Duodenal mucosa (tissue), 2 donors: ENCODE data around the gene TMEM38B.

ENCODE experiments used
- H3K27ac ChIP-seq: one replicate; pipeline ENCODE4 v1.7.0; 2013; ENCODE audit warnings: low read depth, low read length
- H3K27me3 ChIP-seq, 2 donors: one replicate each; pipeline ENCODE4 v1.7.0; 2013; ENCODE audit warnings: low read length in 2 of 2, control low read depth in 1 of 2; ENCODE audit not compliant: insufficient read depth in 2 of 2, control insufficient read depth in 1 of 2
- H3K36me3 ChIP-seq, 2 donors: one replicate each; pipeline ENCODE4 v1.7.0; 2013; ENCODE audit warnings: low read length in 2 of 2, control low read depth in 1 of 2; ENCODE audit not compliant: insufficient read depth in 2 of 2, control insufficient read depth in 1 of 2
- H3K4me1 ChIP-seq, 2 donors: one replicate each; pipeline ENCODE4 v1.7.0; 2013; ENCODE audit warnings: low read length in 2 of 2, control low read depth in 1 of 2; ENCODE audit not compliant: insufficient read depth in 2 of 2, control insufficient read depth in 1 of 2
- H3K4me3 ChIP-seq, 2 donors: one replicate each; pipeline ENCODE4 v1.7.0; 2013; ENCODE audit warnings: low read length in 2 of 2, low read depth in 1 of 2
- H3K9ac ChIP-seq, 2 donors: one replicate each; pipeline ENCODE4 v1.7.0; 2013; ENCODE audit warnings: low read length in 2 of 2, low read depth in 1 of 2
- H3K9me3 ChIP-seq, 2 donors: one replicate each; pipeline ENCODE4 v1.7.0; 2013; ENCODE audit warnings: low read length in 2 of 2, control low read depth in 1 of 2; ENCODE audit not compliant: control insufficient read depth in 1 of 2

TMEM38B gene

DNA sequence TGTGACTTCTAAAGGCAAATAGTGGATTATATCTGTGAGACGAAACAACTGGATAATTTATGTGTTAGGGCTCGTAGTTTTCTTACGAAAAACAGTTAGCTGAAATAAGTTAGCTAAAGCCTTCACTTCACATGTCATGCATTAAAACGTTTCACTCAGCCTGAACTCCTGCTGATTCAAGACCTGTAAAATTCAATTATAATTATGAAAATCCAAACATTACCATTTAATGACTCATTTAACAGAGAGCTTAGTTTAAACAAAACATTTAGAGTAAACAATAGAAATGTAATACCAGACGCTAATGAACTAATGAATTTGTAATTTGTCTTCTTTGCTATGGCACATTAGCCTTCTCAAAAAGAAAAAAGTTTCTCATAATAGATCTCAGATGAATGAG lies 30.4 kb upstream of the TMEM38B start:
- H3K9ac ChIP-seq: no peak overlapping the region
- H3K36me3 ChIP-seq: no peaks in the 10 kb centered on the region
- H3K27me3 ChIP-seq: no peaks in the 10 kb centered on the region

DNA sequence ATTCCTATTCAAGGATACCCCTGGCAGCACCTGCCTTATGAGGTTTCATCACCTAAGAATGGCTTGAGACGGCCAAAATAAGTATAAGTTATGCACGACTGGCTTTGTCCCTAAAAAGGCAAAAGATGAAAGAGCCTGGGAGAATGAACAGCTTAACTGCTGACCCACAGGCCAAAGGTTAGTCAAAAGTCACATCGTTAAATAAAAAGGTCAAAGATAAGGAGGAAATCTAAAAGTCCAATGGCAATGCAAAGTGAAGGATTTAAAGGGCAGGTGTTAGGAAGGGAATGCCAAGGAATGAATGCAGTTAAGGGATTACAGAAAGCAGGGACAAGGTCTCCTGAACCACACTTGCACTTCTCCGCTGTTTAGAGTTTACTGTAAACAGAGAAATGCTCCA lies 26.5 kb upstream of the TMEM38B start:
- no peak overlapping the region for H3K27ac ChIP-seq
- H3K36me3 ChIP-seq: no peaks in the 10 kb centered on the region
- H3K4me3 ChIP-seq: no peak overlapping the region
- no peak overlapping the region for H3K9ac ChIP-seq
- no peaks in the 10 kb centered on the region for H3K9me3 ChIP-seq
- no peaks in the 10 kb centered on the region for H3K27me3 ChIP-seq
- no peaks in the 10 kb centered on the region for H3K4me1 ChIP-seq

More for the DNA sequence above, 30.4 kb upstream of the TMEM38B start:
- H3K27ac ChIP-seq: no peak overlapping the region
- H3K4me3 ChIP-seq: no peak overlapping the region
- no peaks in the 10 kb centered on the region for H3K9me3 ChIP-seq
- no peaks in the 10 kb centered on the region for H3K4me1 ChIP-seq

DNA sequence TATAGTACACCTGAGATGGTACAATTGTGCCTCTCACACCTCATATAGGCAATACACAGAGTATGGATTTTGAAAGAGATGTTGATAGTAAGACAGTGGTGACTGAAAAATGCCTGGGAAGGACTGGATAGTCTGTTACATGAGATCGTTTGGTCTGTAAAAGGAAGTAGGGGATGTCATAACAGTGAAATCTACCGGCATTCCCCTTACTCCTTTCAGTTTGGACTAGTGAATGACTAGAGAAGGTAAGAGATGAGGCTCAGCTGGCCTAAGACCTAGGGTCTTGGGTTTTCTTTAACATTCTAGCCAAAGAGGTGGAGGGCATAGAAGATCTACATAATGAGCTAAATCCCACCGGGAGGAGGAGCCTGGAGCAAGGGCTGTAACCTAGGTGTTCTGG lies 24.0 kb upstream of the TMEM38B start:
- Histone ChIP-seq H3K4me3 (no peak overlapping the region), H3K27ac (no peak overlapping the region), H3K9ac (no peak overlapping the region), H3K36me3 (no peaks in the 10 kb centered on the region), H3K4me1 (no peaks in the 10 kb centered on the region), H3K27me3 (no peaks in the 10 kb centered on the region), H3K9me3 (no peaks in the 10 kb centered on the region)

DNA sequence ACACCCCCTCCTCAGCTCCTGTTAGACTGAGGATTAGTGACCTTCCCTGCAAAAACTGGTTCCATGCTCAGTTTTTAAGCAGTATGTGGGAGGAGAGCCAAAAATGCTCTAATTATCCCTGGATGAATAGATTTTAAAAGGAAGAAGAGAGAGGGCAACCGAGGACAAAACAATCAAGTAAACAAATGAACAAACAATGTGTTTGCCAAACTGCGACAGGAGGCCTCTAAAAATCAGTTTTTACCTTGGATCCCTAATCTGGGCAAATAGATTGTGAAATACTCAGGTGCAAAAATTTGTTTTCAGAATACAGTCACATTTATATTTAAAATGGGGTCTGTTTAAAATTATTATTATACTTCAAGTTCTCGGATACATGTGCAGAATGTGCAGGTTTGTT lies 23.6 kb upstream of the TMEM38B start:
- H3K27ac ChIP-seq: no peak overlapping the region
- H3K9ac ChIP-seq: no peak overlapping the region
- H3K27me3 ChIP-seq: no peaks in the 10 kb centered on the region
- no peaks in the 10 kb centered on the region for H3K4me1 ChIP-seq
- no peaks in the 10 kb centered on the region for H3K36me3 ChIP-seq
- no peak overlapping the region for H3K4me3 ChIP-seq
- H3K9me3 ChIP-seq: no peaks in the 10 kb centered on the region

DNA sequence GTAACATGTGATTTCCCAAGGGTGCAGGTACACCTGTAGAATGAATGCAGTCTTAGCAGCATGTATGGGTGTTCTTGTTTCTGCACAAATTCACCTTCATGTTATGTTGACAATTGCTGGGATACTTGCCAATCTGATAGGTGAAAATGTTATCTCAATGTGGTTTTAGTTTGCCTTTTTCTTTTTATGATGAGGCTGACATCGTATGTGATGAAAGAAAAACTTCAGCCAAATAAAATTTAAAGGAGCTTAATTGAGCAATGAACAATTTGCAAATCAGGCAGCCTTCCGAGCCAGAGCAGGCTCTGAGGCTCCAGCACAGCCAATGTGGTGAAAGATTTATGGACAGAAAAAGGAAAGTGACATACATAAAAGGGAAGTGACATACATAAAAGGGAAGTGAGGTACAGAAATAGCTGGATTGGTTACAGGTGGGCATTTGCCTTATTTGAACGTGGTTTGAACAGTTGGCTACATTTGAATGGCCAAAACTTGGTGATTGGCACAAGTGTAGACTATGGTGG lies 21.6 kb upstream of the TMEM38B start:
- H3K4me3 ChIP-seq: no peak overlapping the region
- H3K27me3 ChIP-seq: no peaks in the 10 kb centered on the region
- H3K36me3 ChIP-seq: no peaks in the 10 kb centered on the region
- no peak overlapping the region for H3K27ac ChIP-seq
- no peak overlapping the region for H3K9ac ChIP-seq
- H3K4me1 ChIP-seq: no peaks in the 10 kb centered on the region
- H3K9me3 ChIP-seq: no peaks in the 10 kb centered on the region

DNA sequence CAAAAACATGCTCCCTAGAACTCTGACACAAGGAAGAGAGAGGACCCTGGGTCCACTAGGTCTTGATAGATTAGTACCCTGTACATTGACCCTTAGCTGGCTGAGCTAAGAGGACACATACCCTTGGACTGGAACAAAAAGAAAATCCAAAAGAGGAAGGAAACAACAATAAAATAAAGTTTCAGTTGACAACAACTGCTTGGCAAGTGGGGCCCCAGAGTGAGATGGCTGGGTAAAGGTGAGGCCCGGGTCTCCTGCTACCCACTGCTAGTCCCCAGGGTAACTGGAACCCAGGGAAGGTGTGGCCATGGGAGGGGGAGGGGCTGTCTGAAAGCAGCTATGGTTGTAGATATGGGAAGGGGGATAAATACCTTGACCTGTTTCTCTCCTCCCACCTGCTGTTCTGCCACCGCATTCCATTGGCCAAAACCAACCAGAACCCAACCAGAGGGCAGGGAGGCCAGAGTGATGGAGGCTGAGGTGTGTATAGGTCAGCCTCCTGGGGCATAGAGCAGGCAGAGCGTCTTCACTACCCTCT lies 20.4 kb upstream of the TMEM38B start:
- Histone ChIP-seq H3K27ac (no peak overlapping the region), H3K4me1 (no peaks in the 10 kb centered on the region), H3K9me3 (no peaks in the 10 kb centered on the region), H3K36me3 (no peaks in the 10 kb centered on the region), H3K9ac (no peak overlapping the region), H3K27me3 (no peaks in the 10 kb centered on the region), H3K4me3 (no peak overlapping the region)

DNA sequence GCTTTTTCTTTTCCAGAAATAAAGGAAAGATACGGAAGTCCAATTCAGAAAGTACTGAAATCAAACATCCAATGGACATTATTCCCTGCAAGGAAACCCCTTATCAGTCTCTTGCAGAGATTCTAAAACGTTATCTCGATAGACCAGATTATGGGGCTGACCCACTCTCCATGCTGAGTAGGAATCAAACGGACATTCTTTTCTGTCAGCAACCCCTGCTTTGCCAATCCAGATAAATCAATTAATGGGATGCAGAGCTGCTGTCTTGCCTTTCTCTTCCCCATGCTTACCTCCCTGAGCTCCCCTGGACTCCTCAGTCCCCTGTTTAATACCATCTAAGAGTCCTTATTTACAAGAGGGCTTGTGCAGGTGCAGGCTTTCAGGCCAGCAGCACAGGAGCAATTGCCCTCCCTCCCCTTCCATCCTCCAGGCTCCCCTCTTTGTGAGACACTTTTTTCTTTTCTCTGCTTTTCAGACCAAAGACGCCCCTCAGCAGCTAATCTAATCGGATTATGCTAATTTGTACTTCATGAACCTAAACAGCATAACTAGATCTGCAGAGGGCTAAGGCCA lies 17.9 kb upstream of the TMEM38B start:
- Histone ChIP-seq H3K4me3 (no peak overlapping the region), H3K4me1 (peaks cover 0 to 8% of the 10 kb centered on the region in 2 donors), H3K27me3 (no peaks in the 10 kb centered on the region), H3K9ac (no peak overlapping the region), H3K27ac (no peak overlapping the region), H3K9me3 (no peaks in the 10 kb centered on the region), H3K36me3 (no peaks in the 10 kb centered on the region)

DNA sequence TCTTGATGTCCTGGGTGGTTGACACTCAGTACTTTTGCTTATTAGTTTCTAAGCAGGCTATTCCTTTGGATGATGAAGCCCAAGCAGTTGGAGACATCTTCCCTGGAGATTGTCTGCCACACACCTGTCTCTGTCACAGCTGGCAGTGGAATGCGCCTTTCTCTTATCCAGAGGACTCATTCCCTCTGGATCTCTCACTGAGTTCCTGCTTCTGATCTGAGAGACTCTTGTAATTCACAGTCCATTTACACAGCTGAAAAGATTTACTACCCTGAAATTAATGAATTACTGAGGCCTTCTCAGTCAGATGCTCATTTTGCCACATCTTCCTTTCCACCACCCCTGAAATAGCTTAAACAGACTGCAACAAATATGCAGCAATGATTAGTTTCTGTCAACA lies 16.2 kb upstream of the TMEM38B start:
- H3K36me3 ChIP-seq: no peaks in the 10 kb centered on the region
- no peaks in the 10 kb centered on the region for H3K9me3 ChIP-seq

DNA sequence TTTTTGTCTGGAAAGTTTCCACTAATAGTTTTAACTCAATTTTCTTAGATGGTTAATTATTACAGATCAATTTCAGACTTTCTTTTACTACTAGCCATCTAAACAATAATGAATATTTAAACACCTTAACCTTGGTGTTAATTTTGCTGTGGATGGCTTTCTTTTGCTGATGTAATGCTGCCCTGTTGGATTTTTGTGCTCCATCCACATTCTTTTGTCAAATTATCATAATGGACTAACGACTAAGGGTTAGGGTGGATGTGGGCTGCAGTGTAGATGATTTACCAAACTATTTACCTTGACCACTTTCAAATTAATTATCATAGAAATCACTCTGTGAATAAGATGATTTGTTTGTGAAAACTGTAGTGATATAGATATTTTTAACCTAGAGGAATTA lies 15.6 kb upstream of the TMEM38B start:
- H3K9ac ChIP-seq: no peak overlapping the region
- no peak overlapping the region for H3K27ac ChIP-seq
- no peak overlapping the region for H3K4me3 ChIP-seq
- no peaks in the 10 kb centered on the region for H3K27me3 ChIP-seq
- no peaks in the 10 kb centered on the region for H3K36me3 ChIP-seq
- H3K9me3 ChIP-seq: no peaks in the 10 kb centered on the region
- H3K4me1 ChIP-seq: peaks cover 0 to 8% of the 10 kb centered on the region in 2 donors

More for the DNA sequence above, 16.2 kb upstream of the TMEM38B start:
- peaks cover 0 to 8% of the 10 kb centered on the region in 2 donors for H3K4me1 ChIP-seq
- H3K27me3 ChIP-seq: no peaks in the 10 kb centered on the region
- no peak overlapping the region for H3K4me3 ChIP-seq
- no peak overlapping the region for H3K9ac ChIP-seq
- H3K27ac ChIP-seq: no peak overlapping the region

DNA sequence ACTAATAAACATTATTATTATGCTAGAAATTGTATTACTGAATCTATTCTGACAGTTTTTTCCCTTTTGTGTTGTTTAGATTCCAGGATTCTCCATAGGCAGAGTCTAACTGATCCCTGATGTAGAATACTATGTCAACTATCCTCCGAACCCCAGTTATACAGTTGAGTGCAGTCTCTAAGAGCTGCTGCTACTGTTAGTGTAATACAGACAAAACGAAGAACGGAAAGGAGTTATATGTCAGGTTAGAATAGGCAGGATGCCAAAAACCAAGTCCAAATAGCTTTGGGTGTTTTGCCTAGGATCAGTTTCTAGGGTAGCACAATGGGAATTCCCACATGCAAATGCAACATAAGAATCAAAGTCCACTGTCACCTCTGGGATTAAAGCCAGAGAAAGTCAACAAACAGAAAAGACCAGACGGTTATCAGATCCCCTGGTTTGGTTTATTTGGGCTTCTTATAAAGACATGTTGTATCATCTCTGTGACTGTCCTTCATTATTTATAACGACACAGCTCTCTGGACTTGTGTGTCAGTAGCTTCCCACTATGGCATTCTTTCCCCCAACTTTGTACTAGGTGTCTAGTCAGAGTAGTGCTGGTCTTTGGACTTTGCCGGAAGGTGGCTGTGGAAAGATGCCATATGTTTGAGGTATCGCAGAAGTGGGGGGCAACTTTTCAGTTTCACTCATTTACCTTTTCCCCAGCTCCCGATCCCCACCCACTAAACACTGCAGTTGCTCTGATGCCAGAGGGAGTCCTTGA lies 14.9 kb upstream of the TMEM38B start:
- Histone ChIP-seq H3K9ac (no peak overlapping the region), H3K27me3 (no peaks in the 10 kb centered on the region), H3K9me3 (no peaks in the 10 kb centered on the region), H3K27ac (no peak overlapping the region), H3K4me1 (peaks cover 0 to 8% of the 10 kb centered on the region in 2 donors), H3K4me3 (no peak overlapping the region), H3K36me3 (no peaks in the 10 kb centered on the region)
